GM19193 (cell line): ENCODE measurements around the gene MAGOHB.

Experiments used
- POLR2A ChIP-seq: IDR thresholded peaks from 4 replicates; pipeline ENCODE4 v1.6.1; 2011; ENCODE audit not compliant: insufficient read depth, insufficient read length; ENCODE audit errors: extremely low read depth

The MAGOHB gene

GRCh38 chr12:10620078-10620779 is 6.8 kb upstream of the MAGOHB start:
- no peak for TF ChIP-seq POLR2A

GRCh38 chr12:10618338-10618987 is 5.1 kb upstream of the MAGOHB start:
- TF ChIP-seq POLR2A: no peak

GRCh38 chr12:10617863-10618262 is 4.5 kb upstream of the MAGOHB start:
- no peak for TF ChIP-seq POLR2A

GRCh38 chr12:10615532-10615931 is 2.1 kb upstream of the MAGOHB start:
- no peak for TF ChIP-seq POLR2A

- TF ChIP-seq POLR2A: no peak
Measured at GRCh38 chr12:10614056-10614370, 604 bp upstream of the MAGOHB start.

- no peak for TF ChIP-seq POLR2A
Measured at GRCh38 chr12:10612984-10613348, 443 bp downstream of the MAGOHB start.

- no peak for TF ChIP-seq POLR2A
Measured at GRCh38 chr12:10612110-10612509, 1.3 kb downstream of the MAGOHB start.

GRCh38 chr12:10610188-10610587 is 3.2 kb downstream of the MAGOHB start:
- TF ChIP-seq POLR2A: no peak

GRCh38 chr12:10607885-10608458 is 5.4 kb downstream of the MAGOHB start:
- no peak for TF ChIP-seq POLR2A

GRCh38 chr12:10601860-10602259 is 11.5 kb downstream of the MAGOHB start:
- no peak for TF ChIP-seq POLR2A

GRCh38 chr12:10600988-10601387 is 12.4 kb downstream of the MAGOHB start:
- TF ChIP-seq POLR2A: no peak

GRCh38 chr12:10595881-10596280 is 17.5 kb downstream of the MAGOHB start:
- TF ChIP-seq POLR2A: no peak

- TF ChIP-seq POLR2A: no peak
Measured at GRCh38 chr12:10590966-10591365, 22.4 kb downstream of the MAGOHB start.

GRCh38 chr12:10584415-10584814 is 29.0 kb downstream of the MAGOHB start:
- TF ChIP-seq POLR2A: no peak

GRCh38 chr12:10582704-10583103 is 30.7 kb downstream of the MAGOHB start:
- TF ChIP-seq POLR2A: no peak

GRCh38 chr12:10574307-10574706 is 39.1 kb downstream of the MAGOHB start:
- TF ChIP-seq POLR2A: no peak
